HCT116 (cell line): ENCODE results near the gene TCEANC2. TPM values are rescaled to one million over a fixed set of nuclear protein-coding genes. Genes with fewer than 3 reads are reported as not detected.

ENCODE experiments used
- ATAC-seq: fragments of 200-7000 bp; cut with Tn5 transposase; 2 replicates; pipeline ENCODE4 v1.9.1; 2020; ENCODE audit warnings: mild to moderate bottlenecking, moderate library complexity
- BruUV-seq: library from RNA; stranded (reverse); fragments of 400-500 nt; replicated peaks from 2 replicates; lab custom pipeline; 2021; lab: Mats Ljungman, UMichigan
- CTCF ChIA-PET: fragments of 300-600 bp; sonication (Branson Sonifier 250); formaldehyde crosslinking; loops from one replicate; lab custom pipeline; 2021; ENCODE audit warnings: antibody characterized with exemption; lab: Charles Lee
- POLR2A ChIA-PET: fragments of 300-600, 350-600 bp; sonication (Branson Sonifier 250); formaldehyde crosslinking; loops from one replicate; lab custom pipeline; 2021; ENCODE audit warnings: antibody characterized with exemption; lab: Charles Lee
- RAD21 ChIA-PET, 2 experiments: fragments of 300-600 bp; sonication (Branson Sonifier 250); formaldehyde crosslinking; loops; one replicate each; lab custom pipeline; 2023; ENCODE audit warnings: low total read pairs in 2 of 2; ENCODE audit not compliant: uncharacterized antibody in 2 of 2, unreplicated experiment in 2 of 2, low non-redundant PET in 1 of 2; lab: Charles Lee
- DNase-seq: peaks from one replicate; pipeline ENCODE4 v3.0.0-alpha.2; 2010; ENCODE audit warnings: low read depth, low spot score
- H2AFZ ChIP-seq: fragments of 200-600 bp; shearing (Covaris generic), sonication (generic); 2 replicates; pipeline ENCODE4 v1.6.1; 2017; ENCODE audit warnings: low read depth, mixed run types, mixed read lengths, antibody characterized with exemption, low read length; ENCODE audit not compliant: poor library complexity, severe bottlenecking
- H3K27ac ChIP-seq: 2 replicates; pipeline ENCODE4 v1.5.1; 2012; ENCODE audit warnings: low read depth, low read length
- H3K27me3 ChIP-seq: fragments of 200-600 bp; sonication (generic); 2 replicates; pipeline ENCODE4 v1.6.1; 2016; ENCODE audit warnings: mixed run types, low read length, mixed read lengths; ENCODE audit not compliant: insufficient read depth
- H3K36me3 ChIP-seq, 2 experiments: fragments of 200-500 bp in 1 of 2; fragments of 200-600 bp in 1 of 2; sonication (Bioruptor generic) in 1 of 2; sonication (generic) in 1 of 2; 2 replicates each; pipeline versions ENCODE4 v1.5.1 to v1.6.1; 2014 to 2016; ENCODE audit warnings: low read length in 2 of 2, inconsistent platforms in 1 of 2, mixed read lengths in 1 of 2, mixed run types in 1 of 2; ENCODE audit not compliant: insufficient read depth in 2 of 2, control insufficient read depth in 1 of 2
- H3K4me1 ChIP-seq, 2 experiments: fragments of 200-600 bp in 1 of 2; sonication (generic) in 1 of 2; 2 replicates each; pipeline versions ENCODE4 v1.5.1 to v1.6.1; 2012 to 2017; ENCODE audit warnings: low read length in 2 of 2, inconsistent platforms in 1 of 2, mild to moderate bottlenecking in 1 of 2, mixed read lengths in 1 of 2, mixed run types in 1 of 2, moderate library complexity in 1 of 2; ENCODE audit not compliant: insufficient read depth in 2 of 2, control insufficient read depth in 1 of 2
- H3K4me2 ChIP-seq: fragments of 200-600 bp; sonication (generic); 2 replicates; pipeline ENCODE4 v1.6.1; 2017; ENCODE audit warnings: mixed run types, low read length, mixed read lengths
- H3K4me3 ChIP-seq, 2 experiments: fragments of 200-600 bp in 1 of 2; sonication (generic) in 1 of 2; replicated peaks in 1 of 2; 2 replicates each; pipeline ENCODE4 v1.5.1; 2011 to 2016; ENCODE audit warnings: low read length in 2 of 2, control low read depth in 1 of 2, low read depth in 1 of 2, mild to moderate bottlenecking in 1 of 2, mixed read lengths in 1 of 2, mixed run types in 1 of 2
- H3K79me2 ChIP-seq: fragments of 200-600 bp; sonication (generic); 2 replicates; pipeline ENCODE4 v1.6.1; 2017; ENCODE audit warnings: mild to moderate bottlenecking, mixed run types, low read length, moderate library complexity, mixed read lengths; ENCODE audit not compliant: insufficient read depth
- H3K9ac ChIP-seq: fragments of 200-600 bp; sonication (generic); 2 replicates; pipeline ENCODE4 v1.6.1; 2016; ENCODE audit warnings: low read length, mixed read lengths
- H3K9me2 ChIP-seq: fragments of 200-600 bp; sonication (generic), shearing (Covaris generic); 2 replicates; pipeline ENCODE4 v1.6.1; 2017; ENCODE audit warnings: mixed run types, mild to moderate bottlenecking, moderate library complexity; ENCODE audit not compliant: insufficient read depth
- H3K9me3 ChIP-seq, 2 experiments: fragments of 200-500 bp in 1 of 2; fragments of 200-600 bp in 1 of 2; sonication (Bioruptor generic) in 1 of 2; sonication (generic) in 1 of 2; 2 replicates each; pipeline ENCODE4 v1.6.1; 2014 to 2017; ENCODE audit warnings: low read length in 2 of 2, mixed read lengths in 2 of 2, inconsistent platforms in 1 of 2, low read depth in 1 of 2, mild to moderate bottlenecking in 1 of 2, mixed run types in 1 of 2, moderate library complexity in 1 of 2; ENCODE audit not compliant: control insufficient read depth in 1 of 2, insufficient read depth in 1 of 2
- H4K20me1 ChIP-seq: fragments of 200-600 bp; sonication (generic), shearing (Covaris generic); 2 replicates; pipeline ENCODE4 v1.6.1; 2017; ENCODE audit warnings: mixed run types, mild to moderate bottlenecking, moderate library complexity; ENCODE audit not compliant: insufficient read depth
- ATF3 ChIP-seq: IDR thresholded peaks from 2 replicates; pipeline ENCODE4 v1.6.1; 2012
- CBX3 ChIP-seq: IDR thresholded peaks from 2 replicates; pipeline ENCODE4 v1.6.1; 2012; ENCODE audit warnings: low read depth
- CEBPB ChIP-seq: IDR thresholded peaks from 2 replicates; pipeline ENCODE4 v1.6.1; 2012; ENCODE audit warnings: low read depth
- EGR1 ChIP-seq: IDR thresholded peaks from 2 replicates; pipeline ENCODE4 v1.6.1; 2012; ENCODE audit warnings: low read depth
- EZH2 ChIP-seq: fragments of 200-600 bp; sonication (generic); IDR thresholded peaks from 2 replicates; pipeline ENCODE4 v1.6.1; 2017; ENCODE audit warnings: antibody characterized with exemption, mixed run types
- JUND ChIP-seq: IDR thresholded peaks from 2 replicates; pipeline ENCODE4 v1.6.1; 2012
- POLR2AphosphoS5 ChIP-seq: IDR thresholded peaks from 2 replicates; pipeline ENCODE4 v1.6.1; 2011; ENCODE audit warnings: mild to moderate bottlenecking, low read depth, low read length, moderate library complexity
- RAD21 ChIP-seq: IDR thresholded peaks from 2 replicates; pipeline ENCODE4 v1.6.1; 2012; ENCODE audit warnings: low read depth, mild to moderate bottlenecking
- REST ChIP-seq: IDR thresholded peaks from 2 replicates; pipeline ENCODE4 v1.6.1; 2012; ENCODE audit warnings: low read depth
- SIN3A ChIP-seq: IDR thresholded peaks from 2 replicates; pipeline ENCODE4 v1.6.1; 2012; ENCODE audit warnings: low read depth
- SP1 ChIP-seq: IDR thresholded peaks from 2 replicates; pipeline ENCODE4 v1.6.1; 2012; ENCODE audit warnings: low read depth
- SRF ChIP-seq: IDR thresholded peaks from 2 replicates; pipeline ENCODE4 v1.6.1; 2012; ENCODE audit warnings: low read depth
- YY1 ChIP-seq: IDR thresholded peaks from 2 replicates; pipeline ENCODE4 v1.6.1; 2011; ENCODE audit warnings: low read length, low read depth, moderate library complexity, mild to moderate bottlenecking; ENCODE audit not compliant: insufficient replicate concordance; ENCODE audit errors: extremely low read depth
- ZBTB33 ChIP-seq: IDR thresholded peaks from 2 replicates; pipeline ENCODE4 v1.6.1; 2011; ENCODE audit warnings: mild to moderate bottlenecking, low read length, moderate library complexity; ENCODE audit not compliant: insufficient replicate concordance; ENCODE audit errors: extremely low read depth
- ZFX ChIP-seq: fragments of 450-650 bp; IDR thresholded peaks from 2 replicates; pipeline ENCODE4 v1.6.1; 2017
- intact Hi-C: fragments of 100-400 bp; cut with micrococcal nuclease; formaldehyde crosslinking; loops from 2 replicates; pipeline ENCODE4 v1.10.0; 2022
- total RNA-seq: library from RNA; stranded (reverse); gene quantifications from one replicate; pipeline ENCODE4 v1.2.1, GENCODE V29; 2021; ENCODE audit not compliant: unreplicated experiment

TCEANC2 gene
- total RNA-seq, 1 experiment from 2014 or later = 5.4 TPM

GRCh38 chr1:54010415-54011117 lies 42.8 kb upstream of the TCEANC2 start (continued):
- no peak for TF ChIP-seq REST
- TF ChIP-seq ZFX = no peak

GRCh38 chr1:54011316-54012007 lies 41.9 kb upstream of the TCEANC2 start:
- H3K4me3 ChIP-seq = no peak overlapping the region
- H3K9me2 ChIP-seq = no peaks in the 10 kb centered on the region
- H3K27me3 ChIP-seq = no peaks in the 10 kb centered on the region
- intact Hi-C loops = no loop called here
- ChIA-PET CTCF (no interaction called here), POLR2A (no interaction called here), RAD21 (no interaction called here)
- H3K27ac ChIP-seq = no peak overlapping the region
- BruUV-seq = no TSS peak
- no peaks in the 10 kb centered on the region for H3K9me3 ChIP-seq
- H3K79me2 ChIP-seq = no peaks in the 10 kb centered on the region
- H3K4me1 ChIP-seq = peaks cover 20% of the 10 kb centered on the region in 2 experiments
- H3K36me3 ChIP-seq = no peaks in the 10 kb centered on the region
- H3K9ac ChIP-seq = no peak overlapping the region
- no peak overlapping the region for H2AFZ ChIP-seq
- no peak overlapping the region for H3K4me2 ChIP-seq
- DNase-seq (no peak), ATAC-seq (no peak)
- H4K20me1 ChIP-seq = no peaks in the 10 kb centered on the region
- TF ChIP-seq CBX3 = no peak
- no peak for TF ChIP-seq EZH2
- TF ChIP-seq SRF = no peak
- no peak for TF ChIP-seq YY1
- TF ChIP-seq ZBTB33 = no peak
- no peak for TF ChIP-seq ZFX
- TF ChIP-seq SP1 = no peak
- no peak for TF ChIP-seq CEBPB
- TF ChIP-seq ATF3 = no peak
- TF ChIP-seq REST = no peak
- TF ChIP-seq POLR2AphosphoS5 = no peak
- no peak for TF ChIP-seq JUND
- TF ChIP-seq EGR1 = no peak
- no peak for TF ChIP-seq SIN3A
- TF ChIP-seq RAD21 = no peak
